Thoracic aorta (tissue), 2 donors: ENCODE results near the gene MOB1A. TPM values are rescaled to one million over a fixed set of nuclear protein-coding genes. Genes with fewer than 3 reads are reported as not detected.

ENCODE experiments used
- ATAC-seq: fragments of 150-250 bp; one replicate; pipeline ENCODE4 v1.8.0; 2017; ENCODE audit warnings: low read depth; ENCODE audit not compliant: insufficient number of reproducible peaks, low FRiP score
- DNase-seq: peaks from one replicate; pipeline ENCODE4 v3.0.0-alpha.2; 2020; ENCODE audit warnings: low spot score
- H3K27ac ChIP-seq, 2 donors: fragments of 200-600 bp; sonication (generic); 1 replicate in 1 of 2; 2 replicates in 1 of 2; pipeline ENCODE4 v1.5.1; 2016; ENCODE audit warnings: mild to moderate bottlenecking in 2 of 2, moderate library complexity in 2 of 2
- H3K27me3 ChIP-seq: fragments of 200-600 bp; sonication (generic); replicated peaks from 2 replicates; pipeline ENCODE4 v1.6.0; 2016; ENCODE audit warnings: mild to moderate bottlenecking; ENCODE audit not compliant: insufficient read depth
- H3K36me3 ChIP-seq: fragments of 200-600 bp; sonication (generic); one replicate; pipeline ENCODE4 v1.5.1; 2016
- H3K4me1 ChIP-seq, 2 donors: fragments of 200-600 bp; sonication (generic); 1 replicate in 1 of 2; 2 replicates in 1 of 2; pipeline versions ENCODE4 v1.5.1 to v1.6.0; 2016; ENCODE audit warnings: low read depth in 2 of 2, mild to moderate bottlenecking in 1 of 2; ENCODE audit not compliant: control insufficient read depth in 1 of 2
- H3K4me3 ChIP-seq: fragments of 200-600 bp; sonication (generic); 2 replicates; pipeline ENCODE4 v1.5.1; 2016; ENCODE audit warnings: mild to moderate bottlenecking
- H3K9me3 ChIP-seq: fragments of 200-600 bp; sonication (generic); 2 replicates; pipeline ENCODE4 v1.5.1; 2016
- CTCF ChIP-seq: fragments of 200-600 bp; sonication (generic); IDR thresholded peaks from one replicate; pipeline ENCODE4 v1.5.1; 2019; ENCODE audit warnings: antibody characterized with exemption
- total RNA-seq, 2 donors: library from RNA; depleted of rRNA; stranded (reverse); fragments of >200 nt; gene quantifications; one replicate each; pipeline versions ENCODE4 v1.1.0 to v1.2.3, GENCODE V29; 2016

The MOB1A gene
- total RNA-seq: 100 to 1,000 TPM in 1 of 2 donors, 10 to 100 TPM in 1; 97.0 to 107 TPM

DNA sequence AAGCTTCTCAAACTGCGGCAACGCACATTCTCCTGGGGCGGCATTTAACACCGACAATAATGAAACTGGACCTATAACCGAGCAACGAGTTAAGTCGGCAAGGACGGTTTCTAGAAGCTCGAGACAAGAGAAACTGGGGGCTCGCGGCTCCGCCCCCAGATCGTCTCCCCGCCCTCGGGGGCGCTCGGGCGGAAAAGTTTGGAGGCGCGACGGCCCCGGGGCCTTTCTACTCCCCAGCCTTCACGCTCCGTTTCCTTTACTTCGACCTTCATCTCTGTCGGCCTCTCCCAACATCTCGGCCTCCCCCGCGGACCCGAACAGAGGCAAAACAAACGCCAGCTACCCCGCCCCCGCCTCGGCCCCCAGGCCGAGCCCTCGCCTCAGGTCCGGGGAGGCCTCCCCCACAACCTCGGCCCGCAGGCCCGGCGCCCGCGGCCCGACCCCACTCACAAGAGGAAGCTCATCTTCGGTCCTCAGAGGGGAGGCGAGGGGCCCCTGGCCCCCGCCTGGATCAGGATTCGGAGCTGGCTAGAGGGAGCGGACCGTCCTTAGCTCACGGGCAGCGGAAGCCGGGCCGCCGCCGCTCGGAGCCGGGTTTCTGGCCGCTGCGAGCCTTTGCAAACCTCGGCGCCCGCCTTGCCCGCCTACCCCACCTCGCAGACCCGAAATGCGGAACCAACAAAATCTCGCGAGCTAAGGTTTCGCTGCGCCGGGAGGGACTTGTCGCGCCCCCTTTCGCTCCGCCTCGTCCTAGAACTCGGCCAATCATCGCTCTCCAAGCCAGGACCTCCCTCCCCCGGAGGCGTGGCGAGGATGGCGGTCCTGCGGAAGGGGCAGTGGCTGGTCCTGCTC lies at the start of gene MOB1A:
Gene MOB1A, minus strand, starts transcription at position 669 of the 852 bp plus-strand sequence. Its CDS starts 205 bp downstream, at position 464.
- DNase-seq (peak; percentile 90), ATAC-seq (peak; percentile 97)
- H3K9me3 ChIP-seq: no peaks in the 10 kb centered on the region
- peak within 1 kb of the TSS; percentile 93 to 98 for H3K27ac ChIP-seq
- peaks cover 23 to 39% of the 10 kb centered on the region in 2 donors for H3K4me1 ChIP-seq
- no peaks in the 10 kb centered on the region for H3K27me3 ChIP-seq
- no peaks in the 10 kb centered on the region for H3K36me3 ChIP-seq
- H3K4me3 ChIP-seq: peak within 1 kb of the TSS; percentile 89
- TF ChIP-seq CTCF: no peak

GRCh38 chr2:74227646-74228045 lies 49.0 kb upstream of the MOB1A start:
- DNase-seq: no peak
- Histone ChIP-seq H3K36me3 (no peaks in the 10 kb centered on the region), H3K4me3 (no peak overlapping the region), H3K9me3 (no peaks in the 10 kb centered on the region), H3K4me1 (peaks cover 24 to 34% of the 10 kb centered on the region in 2 donors), H3K27ac (no peak overlapping the region), H3K27me3 (no peaks in the 10 kb centered on the region)
- no peak for TF ChIP-seq CTCF
- no peak for ATAC-seq

DNA sequence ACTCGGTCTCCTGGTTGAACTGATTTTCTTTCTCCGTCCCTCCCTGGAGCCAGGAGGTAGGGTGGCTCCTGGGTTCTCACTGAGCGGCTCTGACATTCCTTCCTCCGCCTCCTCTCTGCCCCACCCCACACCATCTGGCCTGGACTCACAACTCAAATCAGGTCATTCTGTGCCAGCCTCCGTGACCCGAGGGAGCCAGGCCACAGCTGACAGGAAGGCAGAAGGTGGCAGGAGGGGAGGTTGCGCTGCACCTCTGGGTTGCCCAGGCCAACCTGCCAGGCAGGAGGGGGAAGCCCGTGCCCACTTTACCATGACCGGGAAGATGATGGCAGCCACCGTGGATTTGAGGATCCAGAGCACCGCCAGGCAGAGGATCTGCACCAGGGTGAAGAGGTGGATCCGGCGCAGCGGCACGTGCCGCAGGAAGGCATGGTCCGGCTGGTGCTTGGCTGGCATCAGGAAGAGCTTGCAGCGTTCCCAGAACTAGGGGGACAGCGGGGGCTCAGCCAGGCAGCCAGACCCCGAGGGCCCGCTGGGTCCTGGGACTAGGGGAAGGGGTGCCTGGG lies 48.1 kb upstream of the MOB1A start:
- Histone ChIP-seq H3K9me3 (no peaks in the 10 kb centered on the region), H3K4me3 (peak overlapping the region; percentile 46), H3K27ac (peak overlapping the region; percentile 69 to 78), H3K36me3 (no peaks in the 10 kb centered on the region), H3K27me3 (no peaks in the 10 kb centered on the region), H3K4me1 (peaks cover 24 to 34% of the 10 kb centered on the region in 2 donors)
- DNase-seq (peak; percentile 50), ATAC-seq (peak; percentile 35)
- no peak for TF ChIP-seq CTCF

- Histone ChIP-seq H3K36me3 (no peaks in the 10 kb centered on the region), H3K27me3 (no peaks in the 10 kb centered on the region), H3K4me3 (peak overlapping the region; percentile 46), H3K27ac (peak overlapping the region; percentile 69 to 78), H3K4me1 (peaks cover 24 to 34% of the 10 kb centered on the region in 2 donors), H3K9me3 (no peaks in the 10 kb centered on the region)
- no peak for TF ChIP-seq CTCF
- DNase-seq (no peak), ATAC-seq (no peak)
Measured at GRCh38 chr2:74225698-74226459, 47.2 kb upstream of the MOB1A start.
